ENCODE data around the gene LMBR1. TPM values are rescaled to one million over a fixed set of nuclear protein-coding genes. Genes with fewer than 3 reads are reported as not detected.

The LMBR1 gene
- total and polyA plus RNA-seq, 2 donors (not counting 1 experiment from before 2014, with no cell fraction given), result 30.8 to 41.6 TPM

- no peak for DNase-seq (ENCODE audit: low read depth in 2 of 2)
- H3K27me3 ChIP-seq (ENCODE audit: control insufficient read depth, insufficient read depth, low read length), result no peaks in the 10 kb centered on the region
- no peak overlapping the region for H3K4me3 ChIP-seq (replicated peaks in 1 of 4; ENCODE audit: control extremely low read depth in 1 of 4, insufficient read depth in 1 of 4, low read depth in 3 of 4, low read length in 4 of 4)
- H3K9ac ChIP-seq (ENCODE audit: insufficient read depth, low read length), result no peak overlapping the region
- TF ChIP-seq CTCF (conservative IDR thresholded peaks at IDR 0.05 in 1 of 2, IDR thresholded peaks at IDR 0.05 in 1 of 2; ENCODE audit: low read depth in 1 of 2, low read length in 2 of 2) (no peak), EZH2 (IDR thresholded peaks at IDR 0.05; ENCODE audit: low read length, missing control alignments) (no peak)
- no peaks in the 10 kb centered on the region for H3K79me2 ChIP-seq (ENCODE audit: control insufficient read depth, insufficient read depth, low read length)
- H3K4me1 ChIP-seq (ENCODE audit: control insufficient read depth, extremely low read depth, insufficient read depth, low read length), result no peaks in the 10 kb centered on the region
- no peak overlapping the region for H3K27ac ChIP-seq (ENCODE audit: insufficient read depth, low read length)
- no peak overlapping the region for H2AFZ ChIP-seq (ENCODE audit: low read length)
- no peak overlapping the region for H3K4me2 ChIP-seq (ENCODE audit: extremely low read depth, insufficient read depth, low read length)
- no peaks in the 10 kb centered on the region for H3K36me3 ChIP-seq (ENCODE audit: control insufficient read depth, insufficient read depth, low read length)
- H3K9me3 ChIP-seq (ENCODE audit: control insufficient read depth, insufficient read depth, low read depth, low read length), result no peaks in the 10 kb centered on the region
- no peaks in the 10 kb centered on the region for H4K20me1 ChIP-seq (ENCODE audit: control insufficient read depth, extremely low read depth, insufficient read depth, low read length)
Measured at GRCh38 chr7:156829669-156830336, 63.2 kb downstream of the LMBR1 start.

DNA sequence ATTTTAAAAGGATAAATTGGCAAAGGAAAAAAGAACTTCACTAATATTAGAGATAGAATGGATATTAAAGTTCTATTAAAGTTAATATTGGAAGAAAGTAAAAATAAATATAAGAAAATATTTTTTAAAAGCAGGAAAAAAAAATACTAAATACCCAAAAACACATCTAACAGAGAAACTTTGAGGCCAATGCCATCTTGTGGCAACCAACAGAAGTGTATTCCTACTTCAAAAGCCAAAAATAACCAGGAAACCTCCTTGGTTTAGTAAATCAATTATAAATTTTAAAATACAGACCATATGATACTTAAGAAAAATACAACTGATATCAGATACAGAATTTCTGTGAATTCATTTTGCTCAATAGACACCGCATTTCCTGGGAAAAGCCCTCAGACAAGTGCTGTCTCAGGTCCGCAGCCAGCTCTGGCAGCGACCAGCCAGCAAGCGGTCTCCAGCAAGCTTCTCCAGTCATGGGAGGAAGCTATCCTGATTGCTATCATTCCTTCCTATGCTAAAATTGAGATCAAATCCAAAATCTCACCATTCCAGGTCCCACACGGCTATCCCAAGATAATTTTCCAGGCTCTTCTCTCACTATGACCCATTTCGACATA is 65.3 kb downstream of the LMBR1 start:
- TF ChIP-seq CTCF (conservative IDR thresholded peaks at IDR 0.05 in 1 of 2, IDR thresholded peaks at IDR 0.05 in 1 of 2; ENCODE audit: low read depth in 1 of 2, low read length in 2 of 2), result peak; percentile 53 to 62
- TF ChIP-seq EZH2 (IDR thresholded peaks at IDR 0.05; ENCODE audit: low read length, missing control alignments), result no peak
- H4K20me1 ChIP-seq (ENCODE audit: control insufficient read depth, extremely low read depth, insufficient read depth, low read length), result no peaks in the 10 kb centered on the region
- peak; percentile 16 to 58 for DNase-seq (ENCODE audit: low read depth in 2 of 2)
- H3K27me3 ChIP-seq (ENCODE audit: control insufficient read depth, insufficient read depth, low read length), result no peaks in the 10 kb centered on the region
- no peaks in the 10 kb centered on the region for H3K36me3 ChIP-seq (ENCODE audit: control insufficient read depth, insufficient read depth, low read length)
- H3K9me3 ChIP-seq (ENCODE audit: control insufficient read depth, insufficient read depth, low read depth, low read length), result no peaks in the 10 kb centered on the region
- no peak overlapping the region for H3K4me2 ChIP-seq (ENCODE audit: extremely low read depth, insufficient read depth, low read length)
- no peak overlapping the region for H3K4me3 ChIP-seq (replicated peaks in 1 of 4; ENCODE audit: control extremely low read depth in 1 of 4, insufficient read depth in 1 of 4, low read depth in 3 of 4, low read length in 4 of 4)
- no peaks in the 10 kb centered on the region for H3K79me2 ChIP-seq (ENCODE audit: control insufficient read depth, insufficient read depth, low read length)
- H3K4me1 ChIP-seq (ENCODE audit: control insufficient read depth, extremely low read depth, insufficient read depth, low read length), result no peaks in the 10 kb centered on the region
- H3K9ac ChIP-seq (ENCODE audit: insufficient read depth, low read length), result no peak overlapping the region
- no peak overlapping the region for H2AFZ ChIP-seq (ENCODE audit: low read length)
- no peak overlapping the region for H3K27ac ChIP-seq (ENCODE audit: insufficient read depth, low read length)

- H3K4me3 ChIP-seq (replicated peaks in 1 of 4; ENCODE audit: control extremely low read depth in 1 of 4, insufficient read depth in 1 of 4, low read depth in 3 of 4, low read length in 4 of 4), result no peak overlapping the region
- H2AFZ ChIP-seq (ENCODE audit: low read length), result no peak overlapping the region
- H3K9me3 ChIP-seq (ENCODE audit: control insufficient read depth, insufficient read depth, low read depth, low read length), result no peaks in the 10 kb centered on the region
- H3K27ac ChIP-seq (ENCODE audit: insufficient read depth, low read length), result no peak overlapping the region
- DNase-seq (ENCODE audit: low read depth in 2 of 2), result peak in 1 of 2 donors; percentile 48
- no peak overlapping the region for H3K4me2 ChIP-seq (ENCODE audit: extremely low read depth, insufficient read depth, low read length)
- no peaks in the 10 kb centered on the region for H4K20me1 ChIP-seq (ENCODE audit: control insufficient read depth, extremely low read depth, insufficient read depth, low read length)
- no peak overlapping the region for H3K9ac ChIP-seq (ENCODE audit: insufficient read depth, low read length)
- H3K79me2 ChIP-seq (ENCODE audit: control insufficient read depth, insufficient read depth, low read length), result no peaks in the 10 kb centered on the region
- H3K36me3 ChIP-seq (ENCODE audit: control insufficient read depth, insufficient read depth, low read length), result no peaks in the 10 kb centered on the region
- no peak for TF ChIP-seq CTCF (conservative IDR thresholded peaks at IDR 0.05 in 1 of 2, IDR thresholded peaks at IDR 0.05 in 1 of 2; ENCODE audit: low read depth in 1 of 2, low read length in 2 of 2)
- TF ChIP-seq EZH2 (IDR thresholded peaks at IDR 0.05; ENCODE audit: low read length, missing control alignments), result no peak
- H3K4me1 ChIP-seq (ENCODE audit: control insufficient read depth, extremely low read depth, insufficient read depth, low read length), result no peaks in the 10 kb centered on the region
- H3K27me3 ChIP-seq (ENCODE audit: control insufficient read depth, insufficient read depth, low read length), result no peaks in the 10 kb centered on the region
Measured at GRCh38 chr7:156823435-156823834, 69.5 kb downstream of the LMBR1 start.

Measured in fibroblast of lung (primary cell).